SK-N-SH (cell line): ENCODE measurements around the gene TJP2. TPM values are rescaled to one million over a fixed set of nuclear protein-coding genes. Genes with fewer than 3 reads are reported as not detected.

ENCODE experiments used
- CTCF ChIA-PET: fragments of 300-600, 350-600 bp; formaldehyde crosslinking; extraction: SDS; loops from one replicate; lab custom pipeline; 2021; lab: Yijun Ruan, JAX
- POLR2A ChIA-PET: fragments of 350-600 bp; sonication (Branson Sonifier 250); formaldehyde crosslinking; extraction: SDS; loops from one replicate; lab custom pipeline; 2020; ENCODE audit warnings: antibody characterized with exemption, inconsistent platforms; lab: Yijun Ruan, JAX
- DNase-seq: peaks from one replicate; pipeline ENCODE4 v3.0.0; 2012
- H2AFZ ChIP-seq: fragments of 200-600 bp; sonication (generic); 2 replicates; pipeline ENCODE4 v1.8.1; 2016; ENCODE audit warnings: antibody characterized with exemption, mild to moderate bottlenecking, low read depth
- H3F3A ChIP-seq: fragments of 200-600 bp; sonication (generic); replicated peaks from 2 replicates; pipeline ENCODE3; 2016; ENCODE audit warnings: antibody characterized with exemption, mild to moderate bottlenecking; ENCODE audit not compliant: insufficient read depth
- H3K27ac ChIP-seq, 2 experiments: fragments of 200-500 bp in 1 of 2; fragments of 200-600 bp in 1 of 2; sonication (Bioruptor generic) in 1 of 2; sonication (generic), shearing (Covaris generic) in 1 of 2; 2 replicates each; pipeline versions ENCODE4 v1.5.1 to v1.6.1; 2014 to 2016; ENCODE audit warnings: low read depth in 2 of 2, inconsistent platforms in 1 of 2, low read length in 1 of 2, mild to moderate bottlenecking in 1 of 2, mixed read lengths in 1 of 2
- H3K27me3 ChIP-seq: fragments of 200-600 bp; sonication (generic), shearing (Covaris generic); 2 replicates; pipeline ENCODE4 v1.6.1; 2016; ENCODE audit warnings: mixed run types; ENCODE audit not compliant: insufficient read depth
- H3K36me3 ChIP-seq, 2 experiments: fragments of 200-500 bp in 1 of 2; fragments of 200-600 bp in 1 of 2; sonication (Bioruptor generic) in 1 of 2; sonication (generic) in 1 of 2; replicated peaks in 1 of 2; 2 replicates each; pipeline versions ENCODE3 to v1.5.1; 2014 to 2016; ENCODE audit warnings: low read length in 1 of 2, mild to moderate bottlenecking in 1 of 2; ENCODE audit not compliant: insufficient read depth in 2 of 2, control insufficient read depth in 1 of 2
- H3K4me1 ChIP-seq, 2 experiments: fragments of 200-500 bp in 1 of 2; fragments of 200-600 bp in 1 of 2; sonication (Bioruptor generic) in 1 of 2; sonication (generic), shearing (Covaris generic) in 1 of 2; 2 replicates each; pipeline versions ENCODE4 v1.5.1 to v1.6.1; 2014 to 2016; ENCODE audit warnings: low read depth in 1 of 2, low read length in 1 of 2, mixed run types in 1 of 2; ENCODE audit not compliant: insufficient read depth in 2 of 2, control insufficient read depth in 1 of 2
- H3K4me2 ChIP-seq: fragments of 200-600 bp; sonication (generic), shearing (Covaris generic); 2 replicates; pipeline ENCODE4 v1.6.1; 2017; ENCODE audit warnings: mixed run types
- H3K4me3 ChIP-seq, 2 experiments: fragments of 200-500 bp in 1 of 2; fragments of 200-600 bp in 1 of 2; sonication (Bioruptor generic) in 1 of 2; sonication (generic), shearing (Covaris generic) in 1 of 2; 2 replicates each; pipeline versions ENCODE4 v1.5.1 to v1.8.1; 2014 to 2016; ENCODE audit warnings: low read depth in 2 of 2, inconsistent platforms in 1 of 2, low read length in 1 of 2, mild to moderate bottlenecking in 1 of 2, mixed read lengths in 1 of 2, moderate library complexity in 1 of 2
- H3K79me2 ChIP-seq: fragments of 200-600 bp; sonication (generic); 2 replicates; pipeline ENCODE4 v1.8.1; 2017; ENCODE audit warnings: mild to moderate bottlenecking; ENCODE audit not compliant: insufficient read depth
- H3K9ac ChIP-seq: fragments of 200-600 bp; sonication (generic); 2 replicates; pipeline ENCODE4 v1.6.1; 2017; ENCODE audit warnings: mixed run types
- H3K9me2 ChIP-seq: fragments of 200-600 bp; sonication (generic); 2 replicates; pipeline ENCODE4 v1.6.1; 2017; ENCODE audit warnings: mixed run types
- H3K9me3 ChIP-seq: fragments of 200-600 bp; sonication (generic); 2 replicates; pipeline ENCODE4 v1.6.1; 2017; ENCODE audit warnings: mixed run types, mild to moderate bottlenecking, moderate library complexity
- H4K20me1 ChIP-seq: fragments of 200-600 bp; sonication (generic); 2 replicates; pipeline ENCODE4 v1.6.1; 2017; ENCODE audit warnings: mild to moderate bottlenecking, mixed run types; ENCODE audit not compliant: insufficient read depth
- ELF1 ChIP-seq: IDR thresholded peaks from 2 replicates; pipeline ENCODE4 v1.4.0; 2012
- EP300 ChIP-seq, 2 experiments: IDR thresholded peaks; 2 replicates each; pipeline versions ENCODE4 v1.4.0 to v1.6.1; 2012; ENCODE audit warnings: borderline replicate concordance in 1 of 2, low read depth in 1 of 2, low read length in 1 of 2
- FOSL2 ChIP-seq: IDR thresholded peaks from 2 replicates; pipeline ENCODE4 v1.4.0; 2012; ENCODE audit warnings: low read depth, mild to moderate bottlenecking, moderate library complexity, borderline replicate concordance
- FOXJ3 ChIP-seq: sonication (generic); formaldehyde crosslinking; IDR thresholded peaks from 2 replicates; pipeline ENCODE4 v1.5.1; 2020; ENCODE audit warnings: mild to moderate bottlenecking, missing genetic modification reagents
- FOXM1 ChIP-seq: IDR thresholded peaks from 2 replicates; pipeline ENCODE4 v1.4.0; 2012; ENCODE audit warnings: low read depth, mild to moderate bottlenecking
- MAX ChIP-seq: IDR thresholded peaks from 2 replicates; pipeline ENCODE4 v1.4.0; 2012; ENCODE audit warnings: low read depth
- MXI1 ChIP-seq: IDR thresholded peaks from 2 replicates; pipeline ENCODE4 v1.6.1; 2012; ENCODE audit warnings: mild to moderate bottlenecking, low read depth, low read length, improper control_type of control experiment
- NFIC ChIP-seq: IDR thresholded peaks from 2 replicates; pipeline ENCODE4 v1.4.0; 2012; ENCODE audit warnings: borderline replicate concordance
- RAD21 ChIP-seq: IDR thresholded peaks from 2 replicates; pipeline ENCODE4 v1.6.1; 2012; ENCODE audit warnings: mild to moderate bottlenecking, low read length
- RCOR1 ChIP-seq: fragments of 150-350 bp; IDR thresholded peaks from 2 replicates; pipeline ENCODE4 v1.6.1; 2017; ENCODE audit warnings: antibody characterized with exemption, low read length
- RFX5 ChIP-seq: IDR thresholded peaks from 2 replicates; pipeline ENCODE4 v1.6.1; 2012; ENCODE audit warnings: mild to moderate bottlenecking, improper control_type of control experiment, low read length
- RXRA ChIP-seq: IDR thresholded peaks from 2 replicates; pipeline ENCODE4 v1.4.0; 2012; ENCODE audit warnings: low read depth, mild to moderate bottlenecking, borderline replicate concordance
- SIN3A ChIP-seq: IDR thresholded peaks from 2 replicates; pipeline ENCODE4 v1.6.1; 2012; ENCODE audit warnings: low read depth, mild to moderate bottlenecking, low read length, moderate library complexity, borderline replicate concordance
- SMC3 ChIP-seq: IDR thresholded peaks from 2 replicates; pipeline ENCODE4 v1.6.1; 2012; ENCODE audit warnings: low read depth, low read length, improper control_type of control experiment
- TAF1 ChIP-seq: IDR thresholded peaks from 2 replicates; pipeline ENCODE4 v1.6.1; 2012; ENCODE audit warnings: low read depth, mild to moderate bottlenecking, low read length, moderate library complexity, borderline replicate concordance
- WGBS: methylation state at CpG from one replicate; pipeline ENCODE4 v1.1.6; 2017; ENCODE audit warnings: low lambda C conversion rate; 5-methylcytosine and 5-hydroxymethylcytosine counted together
- polyA plus RNA-seq, 3 experiments: library from polyadenylated mRNA; depleted of rRNA; stranded (reverse); fragments of >200 nt; gene quantifications; 2 replicates each; pipeline ENCODE4 v1.2.3, GENCODE V29; 2012
- TF ChIP-seq, protein P1 (sequence below): IDR thresholded peaks from 2 replicates; pipeline ENCODE4; 2012
- TF ChIP-seq, protein P2 (sequence below): fragments of 150-350 bp; IDR thresholded peaks from 2 replicates; pipeline ENCODE4 v1.6.1; 2017; ENCODE audit warnings: antibody characterized with exemption, low read length, low read depth, borderline replicate concordance

TJP2 gene
- polyA plus RNA-seq, 1 of the 3 experiments (the other 2 are of a cell fraction), result 17.7 TPM

DNA sequence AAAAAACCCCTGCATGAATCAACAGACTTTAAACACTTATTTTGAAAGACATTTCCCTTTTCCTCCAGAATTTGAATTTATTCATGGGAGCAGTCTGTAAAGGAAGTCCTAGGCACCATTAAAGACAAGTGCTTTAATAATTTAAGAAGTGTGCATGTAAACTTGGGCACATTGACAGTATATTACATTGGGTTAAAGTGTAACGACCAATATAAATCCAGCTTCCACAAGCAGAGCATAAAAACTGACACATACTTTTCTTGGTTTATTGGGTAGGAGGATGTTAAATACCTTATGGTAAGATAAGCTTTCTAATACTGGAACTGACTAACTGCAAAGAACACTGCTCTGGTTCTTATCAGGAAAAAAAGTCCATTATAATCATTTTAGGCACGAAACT is 149.8 kb downstream of the TJP2 start:
- no peak overlapping the region for H3K9ac ChIP-seq
- WGBS, result 18% methylated on average over 2 of the region's 2 CpGs
- H3K79me2 ChIP-seq, result no peaks in the 10 kb centered on the region
- H3K4me1 ChIP-seq, result peaks cover 0 to 4% of the 10 kb centered on the region in 2 experiments; a peak in 1 of 4 replicates
- no peak overlapping the region for H3K4me3 ChIP-seq
- H3K4me2 ChIP-seq, result no peak overlapping the region
- DNase-seq, result no peak
- TF ChIP-seq RXRA (no peak), NFIC (no peak), FOXJ3 (CRISPR knock-in tag) (no peak), RCOR1 (no peak), SIN3A (no peak), EP300 (IDR thresholded peaks at IDR 0.05; ENCODE audit: borderline replicate concordance in 1 of 2, low read depth in 1 of 2, low read length in 1 of 2) (no peak), MAX (no peak), FOSL2 (no peak), FOXM1 (no peak), MXI1 (no peak), RAD21 (no peak), TAF1 (no peak), RFX5 (no peak), ELF1 (no peak), SMC3 (no peak)
- TF ChIP-seq, protein P1, sequence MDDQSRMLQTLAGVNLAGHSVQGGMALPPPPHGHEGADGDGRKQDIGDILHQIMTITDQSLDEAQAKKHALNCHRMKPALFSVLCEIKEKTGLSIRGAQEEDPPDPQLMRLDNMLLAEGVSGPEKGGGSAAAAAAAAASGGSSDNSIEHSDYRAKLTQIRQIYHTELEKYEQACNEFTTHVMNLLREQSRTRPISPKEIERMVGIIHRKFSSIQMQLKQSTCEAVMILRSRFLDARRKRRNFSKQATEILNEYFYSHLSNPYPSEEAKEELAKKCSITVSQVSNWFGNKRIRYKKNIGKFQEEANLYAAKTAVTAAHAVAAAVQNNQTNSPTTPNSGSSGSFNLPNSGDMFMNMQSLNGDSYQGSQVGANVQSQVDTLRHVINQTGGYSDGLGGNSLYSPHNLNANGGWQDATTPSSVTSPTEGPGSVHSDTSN, result no peak
- TF ChIP-seq, protein P2, sequence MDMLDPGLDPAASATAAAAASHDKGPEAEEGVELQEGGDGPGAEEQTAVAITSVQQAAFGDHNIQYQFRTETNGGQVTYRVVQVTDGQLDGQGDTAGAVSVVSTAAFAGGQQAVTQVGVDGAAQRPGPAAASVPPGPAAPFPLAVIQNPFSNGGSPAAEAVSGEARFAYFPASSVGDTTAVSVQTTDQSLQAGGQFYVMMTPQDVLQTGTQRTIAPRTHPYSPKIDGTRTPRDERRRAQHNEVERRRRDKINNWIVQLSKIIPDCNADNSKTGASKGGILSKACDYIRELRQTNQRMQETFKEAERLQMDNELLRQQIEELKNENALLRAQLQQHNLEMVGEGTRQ, result no peak
- H4K20me1 ChIP-seq, result no peaks in the 10 kb centered on the region
- ChIA-PET CTCF (no interaction called here), POLR2A (no interaction called here)
- no peak overlapping the region for H2AFZ ChIP-seq
- H3K27me3 ChIP-seq, result peaks cover 73% of the 10 kb centered on the region
- no peaks in the 10 kb centered on the region for H3K36me3 ChIP-seq
- H3F3A ChIP-seq, result no peaks in the 10 kb centered on the region
- H3K9me3 ChIP-seq, result no peaks in the 10 kb centered on the region
- no peaks in the 10 kb centered on the region for H3K9me2 ChIP-seq
- no peak overlapping the region for H3K27ac ChIP-seq

Other genes starting within 250 kb of the TJP2 start
- not detected in 2 replicates for gene PRKACG, start 160.2 kb upstream of the TJP2 start, polyA plus RNA-seq (2012; rRNA removed)
- 14.1 and 15.7 TPM in 2 replicates for gene FXN, start 138.5 kb upstream of the TJP2 start, polyA plus RNA-seq (2012; rRNA removed)
- not detected in 2 replicates for gene ENTREP1, start 150.9 kb downstream of the TJP2 start, polyA plus RNA-seq (2012; rRNA removed)